SK-N-SH (cell line): ENCODE data around the gene NFIA. TPM values are rescaled to one million over a fixed set of nuclear protein-coding genes. Genes with fewer than 3 reads are reported as not detected.

Source experiments
- CTCF ChIA-PET: fragments of 300-600, 350-600 bp; formaldehyde crosslinking; extraction: SDS; loops from one replicate; lab custom pipeline; 2021; lab: Yijun Ruan, JAX
- POLR2A ChIA-PET: fragments of 350-600 bp; sonication (Branson Sonifier 250); formaldehyde crosslinking; extraction: SDS; loops from one replicate; lab custom pipeline; 2020; ENCODE audit warnings: antibody characterized with exemption, inconsistent platforms; lab: Yijun Ruan, JAX
- DNase-seq: peaks from one replicate; pipeline ENCODE4 v3.0.0; 2012
- H2AFZ ChIP-seq: fragments of 200-600 bp; sonication (generic); 2 replicates; pipeline ENCODE4 v1.8.1; 2016; ENCODE audit warnings: antibody characterized with exemption, mild to moderate bottlenecking, low read depth
- H3F3A ChIP-seq: fragments of 200-600 bp; sonication (generic); replicated peaks from 2 replicates; pipeline ENCODE3; 2016; ENCODE audit warnings: antibody characterized with exemption, mild to moderate bottlenecking; ENCODE audit not compliant: insufficient read depth
- H3K27ac ChIP-seq, 2 experiments: fragments of 200-500 bp in 1 of 2; fragments of 200-600 bp in 1 of 2; sonication (Bioruptor generic) in 1 of 2; sonication (generic), shearing (Covaris generic) in 1 of 2; 2 replicates each; pipeline versions ENCODE4 v1.5.1 to v1.6.1; 2014 to 2016; ENCODE audit warnings: low read depth in 2 of 2, inconsistent platforms in 1 of 2, low read length in 1 of 2, mild to moderate bottlenecking in 1 of 2, mixed read lengths in 1 of 2
- H3K27me3 ChIP-seq: fragments of 200-600 bp; sonication (generic), shearing (Covaris generic); 2 replicates; pipeline ENCODE4 v1.6.1; 2016; ENCODE audit warnings: mixed run types; ENCODE audit not compliant: insufficient read depth
- H3K36me3 ChIP-seq, 2 experiments: fragments of 200-500 bp in 1 of 2; fragments of 200-600 bp in 1 of 2; sonication (Bioruptor generic) in 1 of 2; sonication (generic) in 1 of 2; replicated peaks in 1 of 2; 2 replicates each; pipeline versions ENCODE3 to v1.5.1; 2014 to 2016; ENCODE audit warnings: low read length in 1 of 2, mild to moderate bottlenecking in 1 of 2; ENCODE audit not compliant: insufficient read depth in 2 of 2, control insufficient read depth in 1 of 2
- H3K4me1 ChIP-seq, 2 experiments: fragments of 200-500 bp in 1 of 2; fragments of 200-600 bp in 1 of 2; sonication (Bioruptor generic) in 1 of 2; sonication (generic), shearing (Covaris generic) in 1 of 2; 2 replicates each; pipeline versions ENCODE4 v1.5.1 to v1.6.1; 2014 to 2016; ENCODE audit warnings: low read depth in 1 of 2, low read length in 1 of 2, mixed run types in 1 of 2; ENCODE audit not compliant: insufficient read depth in 2 of 2, control insufficient read depth in 1 of 2
- H3K4me2 ChIP-seq: fragments of 200-600 bp; sonication (generic), shearing (Covaris generic); 2 replicates; pipeline ENCODE4 v1.6.1; 2017; ENCODE audit warnings: mixed run types
- H3K4me3 ChIP-seq, 2 experiments: fragments of 200-500 bp in 1 of 2; fragments of 200-600 bp in 1 of 2; sonication (Bioruptor generic) in 1 of 2; sonication (generic), shearing (Covaris generic) in 1 of 2; 2 replicates each; pipeline versions ENCODE4 v1.5.1 to v1.8.1; 2014 to 2016; ENCODE audit warnings: low read depth in 2 of 2, inconsistent platforms in 1 of 2, low read length in 1 of 2, mild to moderate bottlenecking in 1 of 2, mixed read lengths in 1 of 2, moderate library complexity in 1 of 2
- H3K79me2 ChIP-seq: fragments of 200-600 bp; sonication (generic); 2 replicates; pipeline ENCODE4 v1.8.1; 2017; ENCODE audit warnings: mild to moderate bottlenecking; ENCODE audit not compliant: insufficient read depth
- H3K9ac ChIP-seq: fragments of 200-600 bp; sonication (generic); 2 replicates; pipeline ENCODE4 v1.6.1; 2017; ENCODE audit warnings: mixed run types
- H3K9me2 ChIP-seq: fragments of 200-600 bp; sonication (generic); 2 replicates; pipeline ENCODE4 v1.6.1; 2017; ENCODE audit warnings: mixed run types
- H3K9me3 ChIP-seq: fragments of 200-600 bp; sonication (generic); 2 replicates; pipeline ENCODE4 v1.6.1; 2017; ENCODE audit warnings: mixed run types, mild to moderate bottlenecking, moderate library complexity
- H4K20me1 ChIP-seq: fragments of 200-600 bp; sonication (generic); 2 replicates; pipeline ENCODE4 v1.6.1; 2017; ENCODE audit warnings: mild to moderate bottlenecking, mixed run types; ENCODE audit not compliant: insufficient read depth
- ELF1 ChIP-seq: IDR thresholded peaks from 2 replicates; pipeline ENCODE4 v1.4.0; 2012
- EZH2phosphoT487 ChIP-seq: fragments of 200-600 bp; sonication (generic); IDR thresholded peaks from 2 replicates; pipeline ENCODE4 v1.6.1; 2017; ENCODE audit warnings: low read depth, mixed run types, mild to moderate bottlenecking, antibody characterized with exemption, moderate library complexity, borderline replicate concordance
- FOXM1 ChIP-seq: IDR thresholded peaks from 2 replicates; pipeline ENCODE4 v1.4.0; 2012; ENCODE audit warnings: low read depth, mild to moderate bottlenecking
- GATA2 ChIP-seq: sonication (generic); formaldehyde crosslinking; IDR thresholded peaks from 2 replicates; pipeline ENCODE4 v1.5.0; 2020; ENCODE audit warnings: mild to moderate bottlenecking, missing genetic modification reagents
- MEF2A ChIP-seq: IDR thresholded peaks from 2 replicates; pipeline ENCODE4 v1.4.0; 2012; ENCODE audit warnings: low read depth, borderline replicate concordance
- NRF1 ChIP-seq: IDR thresholded peaks from 2 replicates; pipeline ENCODE4 v1.6.1; 2012; ENCODE audit warnings: low read depth, mild to moderate bottlenecking, low read length
- RCOR1 ChIP-seq: fragments of 150-350 bp; IDR thresholded peaks from 2 replicates; pipeline ENCODE4 v1.6.1; 2017; ENCODE audit warnings: antibody characterized with exemption, low read length
- RFX5 ChIP-seq: IDR thresholded peaks from 2 replicates; pipeline ENCODE4 v1.6.1; 2012; ENCODE audit warnings: mild to moderate bottlenecking, improper control_type of control experiment, low read length
- TAF1 ChIP-seq: IDR thresholded peaks from 2 replicates; pipeline ENCODE4 v1.6.1; 2012; ENCODE audit warnings: low read depth, mild to moderate bottlenecking, low read length, moderate library complexity, borderline replicate concordance
- YY1 ChIP-seq: IDR thresholded peaks from 2 replicates; pipeline ENCODE4 v1.4.0; 2012; ENCODE audit warnings: low read depth, mild to moderate bottlenecking
- WGBS: methylation state at CpG from one replicate; pipeline ENCODE4 v1.1.6; 2017; ENCODE audit warnings: low lambda C conversion rate; 5-methylcytosine and 5-hydroxymethylcytosine counted together
- polyA plus RNA-seq, 3 experiments: library from polyadenylated mRNA; depleted of rRNA; stranded (reverse); fragments of >200 nt; gene quantifications; 2 replicates each; pipeline ENCODE4 v1.2.3, GENCODE V29; 2012
- TF ChIP-seq, protein P1 (sequence below): IDR thresholded peaks from 2 replicates; pipeline ENCODE4 v1.4.0; 2012; ENCODE audit warnings: low read depth, borderline replicate concordance
- TF ChIP-seq, protein P2 (sequence below): IDR thresholded peaks from 2 replicates; pipeline ENCODE4 v1.4.0; 2012; ENCODE audit warnings: low read depth
- TF ChIP-seq, protein P3 (sequence below): IDR thresholded peaks from 2 replicates; pipeline ENCODE4; 2012
- TF ChIP-seq, protein P4 (sequence below): fragments of 150-350 bp; IDR thresholded peaks from 2 replicates; pipeline ENCODE4 v1.6.1; 2016; ENCODE audit warnings: mild to moderate bottlenecking, low read depth, low read length
- TF ChIP-seq, protein P5 (sequence below): IDR thresholded peaks from 2 replicates; pipeline ENCODE4 v1.4.0; 2012; ENCODE audit warnings: low read depth, borderline replicate concordance
- TF ChIP-seq, protein P6 (sequence below): fragments of 200-600 bp; sonication (generic); IDR thresholded peaks from 2 replicates; pipeline ENCODE4 v1.6.1; 2017; ENCODE audit warnings: antibody characterized with exemption, mild to moderate bottlenecking, moderate library complexity

The NFIA gene
- polyA plus RNA-seq, 1 of the 3 experiments (the other 2 are of a cell fraction): 3.3 TPM

DNA sequence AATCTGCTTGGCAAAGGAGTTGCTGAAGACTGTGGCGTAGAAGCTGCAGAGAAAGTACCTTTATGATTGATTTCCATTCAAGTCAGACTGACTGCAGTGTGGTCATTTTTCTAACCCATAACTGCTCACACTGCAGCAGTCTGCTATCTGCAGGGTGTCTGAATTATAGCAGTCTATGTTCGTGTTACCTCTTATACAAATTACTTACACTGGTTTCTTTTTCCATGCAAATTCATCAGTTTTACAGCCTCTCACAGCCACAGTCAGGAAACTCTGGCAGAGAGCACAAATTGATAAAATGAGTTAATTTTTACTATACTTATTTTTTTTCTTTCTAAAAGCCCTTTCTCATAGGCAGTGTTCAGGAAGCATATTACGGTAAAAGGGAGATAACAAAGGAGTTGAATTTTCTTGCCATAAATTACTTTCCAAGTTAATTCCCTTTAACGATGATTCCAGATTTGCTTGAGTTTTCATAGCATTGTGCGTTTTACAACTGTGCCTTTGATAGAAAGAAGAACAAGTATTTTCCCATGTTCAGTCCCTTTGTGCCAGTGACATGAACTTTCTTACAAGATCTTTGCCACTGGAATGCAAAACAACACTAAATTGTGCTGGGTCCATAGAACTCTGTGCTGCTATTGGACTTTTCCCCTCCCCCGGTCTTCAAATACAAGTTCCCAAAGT is 261.5 kb downstream of the NFIA start:
- 95% methylated on average over 6 of the region's 6 CpGs for WGBS
- CTCF ChIA-PET: interaction anchor here (1.1 kb wide), 1 partner anchor 245 kb away, joined by 3 read pairs; no protein-coding TSS in a partner anchor

DNA sequence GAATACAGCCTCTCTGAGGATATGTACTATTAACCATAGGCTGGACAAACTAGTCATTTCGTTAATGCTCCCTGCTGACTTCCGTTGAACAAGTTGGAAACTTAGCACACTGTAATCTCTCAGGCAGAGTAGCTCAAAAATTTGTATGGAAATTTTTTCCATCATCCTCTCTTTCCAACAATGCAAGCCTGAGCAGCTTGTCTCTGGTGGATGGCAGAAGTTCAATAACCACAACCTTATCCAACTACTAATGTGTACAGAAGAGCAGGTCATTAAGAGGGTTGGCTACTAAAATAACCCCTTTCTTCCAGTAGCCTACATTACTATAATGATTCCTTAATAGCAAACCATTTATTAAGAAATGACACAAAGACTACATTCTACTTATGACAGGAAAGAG is 262.3 kb downstream of the NFIA start:
- no peaks in the 10 kb centered on the region for H3K9me2 ChIP-seq
- TF ChIP-seq NRF1 (no peak), ELF1 (no peak), EZH2phosphoT487 (no peak), FOXM1 (no peak), TAF1 (no peak), RCOR1 (no peak), RFX5 (no peak), MEF2A (no peak)
- TF ChIP-seq, protein P1, sequence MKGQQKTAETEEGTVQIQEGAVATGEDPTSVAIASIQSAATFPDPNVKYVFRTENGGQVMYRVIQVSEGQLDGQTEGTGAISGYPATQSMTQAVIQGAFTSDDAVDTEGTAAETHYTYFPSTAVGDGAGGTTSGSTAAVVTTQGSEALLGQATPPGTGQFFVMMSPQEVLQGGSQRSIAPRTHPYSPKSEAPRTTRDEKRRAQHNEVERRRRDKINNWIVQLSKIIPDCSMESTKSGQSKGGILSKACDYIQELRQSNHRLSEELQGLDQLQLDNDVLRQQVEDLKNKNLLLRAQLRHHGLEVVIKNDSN: no peak
- TF ChIP-seq, protein P2, sequence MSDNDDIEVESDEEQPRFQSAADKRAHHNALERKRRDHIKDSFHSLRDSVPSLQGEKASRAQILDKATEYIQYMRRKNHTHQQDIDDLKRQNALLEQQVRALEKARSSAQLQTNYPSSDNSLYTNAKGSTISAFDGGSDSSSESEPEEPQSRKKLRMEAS: no peak
- TF ChIP-seq, protein P3, sequence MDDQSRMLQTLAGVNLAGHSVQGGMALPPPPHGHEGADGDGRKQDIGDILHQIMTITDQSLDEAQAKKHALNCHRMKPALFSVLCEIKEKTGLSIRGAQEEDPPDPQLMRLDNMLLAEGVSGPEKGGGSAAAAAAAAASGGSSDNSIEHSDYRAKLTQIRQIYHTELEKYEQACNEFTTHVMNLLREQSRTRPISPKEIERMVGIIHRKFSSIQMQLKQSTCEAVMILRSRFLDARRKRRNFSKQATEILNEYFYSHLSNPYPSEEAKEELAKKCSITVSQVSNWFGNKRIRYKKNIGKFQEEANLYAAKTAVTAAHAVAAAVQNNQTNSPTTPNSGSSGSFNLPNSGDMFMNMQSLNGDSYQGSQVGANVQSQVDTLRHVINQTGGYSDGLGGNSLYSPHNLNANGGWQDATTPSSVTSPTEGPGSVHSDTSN: no peak
- TF ChIP-seq, protein P4, sequence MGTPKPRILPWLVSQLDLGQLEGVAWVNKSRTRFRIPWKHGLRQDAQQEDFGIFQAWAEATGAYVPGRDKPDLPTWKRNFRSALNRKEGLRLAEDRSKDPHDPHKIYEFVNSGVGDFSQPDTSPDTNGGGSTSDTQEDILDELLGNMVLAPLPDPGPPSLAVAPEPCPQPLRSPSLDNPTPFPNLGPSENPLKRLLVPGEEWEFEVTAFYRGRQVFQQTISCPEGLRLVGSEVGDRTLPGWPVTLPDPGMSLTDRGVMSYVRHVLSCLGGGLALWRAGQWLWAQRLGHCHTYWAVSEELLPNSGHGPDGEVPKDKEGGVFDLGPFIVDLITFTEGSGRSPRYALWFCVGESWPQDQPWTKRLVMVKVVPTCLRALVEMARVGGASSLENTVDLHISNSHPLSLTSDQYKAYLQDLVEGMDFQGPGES: no peak
- TF ChIP-seq, protein P5, sequence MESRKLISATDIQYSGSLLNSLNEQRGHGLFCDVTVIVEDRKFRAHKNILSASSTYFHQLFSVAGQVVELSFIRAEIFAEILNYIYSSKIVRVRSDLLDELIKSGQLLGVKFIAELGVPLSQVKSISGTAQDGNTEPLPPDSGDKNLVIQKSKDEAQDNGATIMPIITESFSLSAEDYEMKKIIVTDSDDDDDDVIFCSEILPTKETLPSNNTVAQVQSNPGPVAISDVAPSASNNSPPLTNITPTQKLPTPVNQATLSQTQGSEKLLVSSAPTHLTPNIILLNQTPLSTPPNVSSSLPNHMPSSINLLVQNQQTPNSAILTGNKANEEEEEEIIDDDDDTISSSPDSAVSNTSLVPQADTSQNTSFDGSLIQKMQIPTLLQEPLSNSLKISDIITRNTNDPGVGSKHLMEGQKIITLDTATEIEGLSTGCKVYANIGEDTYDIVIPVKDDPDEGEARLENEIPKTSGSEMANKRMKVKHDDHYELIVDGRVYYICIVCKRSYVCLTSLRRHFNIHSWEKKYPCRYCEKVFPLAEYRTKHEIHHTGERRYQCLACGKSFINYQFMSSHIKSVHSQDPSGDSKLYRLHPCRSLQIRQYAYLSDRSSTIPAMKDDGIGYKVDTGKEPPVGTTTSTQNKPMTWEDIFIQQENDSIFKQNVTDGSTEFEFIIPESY: no peak
- TF ChIP-seq, protein P6, sequence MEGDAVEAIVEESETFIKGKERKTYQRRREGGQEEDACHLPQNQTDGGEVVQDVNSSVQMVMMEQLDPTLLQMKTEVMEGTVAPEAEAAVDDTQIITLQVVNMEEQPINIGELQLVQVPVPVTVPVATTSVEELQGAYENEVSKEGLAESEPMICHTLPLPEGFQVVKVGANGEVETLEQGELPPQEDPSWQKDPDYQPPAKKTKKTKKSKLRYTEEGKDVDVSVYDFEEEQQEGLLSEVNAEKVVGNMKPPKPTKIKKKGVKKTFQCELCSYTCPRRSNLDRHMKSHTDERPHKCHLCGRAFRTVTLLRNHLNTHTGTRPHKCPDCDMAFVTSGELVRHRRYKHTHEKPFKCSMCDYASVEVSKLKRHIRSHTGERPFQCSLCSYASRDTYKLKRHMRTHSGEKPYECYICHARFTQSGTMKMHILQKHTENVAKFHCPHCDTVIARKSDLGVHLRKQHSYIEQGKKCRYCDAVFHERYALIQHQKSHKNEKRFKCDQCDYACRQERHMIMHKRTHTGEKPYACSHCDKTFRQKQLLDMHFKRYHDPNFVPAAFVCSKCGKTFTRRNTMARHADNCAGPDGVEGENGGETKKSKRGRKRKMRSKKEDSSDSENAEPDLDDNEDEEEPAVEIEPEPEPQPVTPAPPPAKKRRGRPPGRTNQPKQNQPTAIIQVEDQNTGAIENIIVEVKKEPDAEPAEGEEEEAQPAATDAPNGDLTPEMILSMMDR: no peak

More for the DNA sequence above, 261.5 kb downstream of the NFIA start:
- Histone ChIP-seq H3F3A (no peaks in the 10 kb centered on the region), H3K27me3 (no peaks in the 10 kb centered on the region), H3K36me3 (no peaks in the 10 kb centered on the region), H3K9me2 (no peaks in the 10 kb centered on the region), H3K9ac (no peak overlapping the region), H4K20me1 (no peaks in the 10 kb centered on the region), H3K4me2 (no peak overlapping the region), H2AFZ (no peak overlapping the region), H3K4me3 (no peak overlapping the region), H3K27ac (no peak overlapping the region; a peak in 1 of 4 replicates), H3K4me1 (peaks cover 0 to 2% of the 10 kb centered on the region in 2 experiments; a peak in 2 of 4 replicates), H3K9me3 (no peaks in the 10 kb centered on the region), H3K79me2 (no peaks in the 10 kb centered on the region)
- TF ChIP-seq GATA2 (CRISPR knock-in tag): no peak
- no peak for TF ChIP-seq NRF1
- TF ChIP-seq YY1: no peak
- DNase-seq: no peak
- POLR2A ChIA-PET: no interaction called here

More for the DNA sequence above, 262.3 kb downstream of the NFIA start:
- H3K4me1 ChIP-seq: no peaks in the 10 kb centered on the region; a peak in 1 of 4 replicates
- CTCF ChIA-PET: interaction anchor here (0.9 to 1.1 kb wide), 2 partner anchors 11 to 244 kb away, joined by 3 read pairs; no protein-coding TSS in a partner anchor
- WGBS: 97% methylated on average over 2 of the region's 2 CpGs
- no peaks in the 10 kb centered on the region for H4K20me1 ChIP-seq
- no peak overlapping the region for H3K4me3 ChIP-seq
- no peak overlapping the region for H3K4me2 ChIP-seq
- no peaks in the 10 kb centered on the region for H3K79me2 ChIP-seq
- no peak overlapping the region for H3K9ac ChIP-seq
- no peak overlapping the region for H3K27ac ChIP-seq
- no peaks in the 10 kb centered on the region for H3K9me3 ChIP-seq
- no peak overlapping the region for H2AFZ ChIP-seq
- POLR2A ChIA-PET: no interaction called here
- no peaks in the 10 kb centered on the region for H3K27me3 ChIP-seq
- H3F3A ChIP-seq: no peaks in the 10 kb centered on the region
- no peaks in the 10 kb centered on the region for H3K36me3 ChIP-seq
- DNase-seq: no peak
